ENCODE results near the gene ARHGEF7.

The ARHGEF7 gene

GRCh38 chr13:111282997-111283396, 167.9 kb downstream of the ARHGEF7 start:
- no peak for DNase-seq

GRCh38 chr13:111283457-111283856, 168.3 kb downstream of the ARHGEF7 start:
- no peak for DNase-seq

- DNase-seq = no peak
These were observed 168.9 kb downstream of the ARHGEF7 start for GRCh38 chr13:111283991-111284390.

- DNase-seq = no peak
These were observed 169.5 kb downstream of the ARHGEF7 start for GRCh38 chr13:111284565-111284964.

- DNase-seq = no peak
These were observed 171.1 kb downstream of the ARHGEF7 start for GRCh38 chr13:111286162-111286561.

GRCh38 chr13:111286749-111287148, 171.6 kb downstream of the ARHGEF7 start:
- DNase-seq = no peak

- no peak for DNase-seq
These were observed 172.1 kb downstream of the ARHGEF7 start for GRCh38 chr13:111287201-111287600.

- no peak for DNase-seq
These were observed 173.2 kb downstream of the ARHGEF7 start for GRCh38 chr13:111288276-111288675.

GRCh38 chr13:111289251-111289650, 174.1 kb downstream of the ARHGEF7 start:
- DNase-seq = no peak

- DNase-seq = no peak
These were observed 176.8 kb downstream of the ARHGEF7 start for GRCh38 chr13:111291908-111292307.

- DNase-seq = no peak
These were observed 177.8 kb downstream of the ARHGEF7 start for GRCh38 chr13:111292710-111293485.

GRCh38 chr13:111295886-111296285, 180.8 kb downstream of the ARHGEF7 start:
- DNase-seq = no peak

GRCh38 chr13:111296417-111296816, 181.3 kb downstream of the ARHGEF7 start:
- DNase-seq = no peak

- no peak for DNase-seq
These were observed 183.3 kb downstream of the ARHGEF7 start for GRCh38 chr13:111298214-111298975.

GRCh38 chr13:111302045-111302726, 187.1 kb downstream of the ARHGEF7 start:
- DNase-seq = no peak

GRCh38 chr13:111303559-111303958, 188.4 kb downstream of the ARHGEF7 start:
- DNase-seq = no peak

- no peak for DNase-seq
These were observed 189.0 kb downstream of the ARHGEF7 start for GRCh38 chr13:111304041-111304544.

- DNase-seq = no peak
These were observed 189.6 kb downstream of the ARHGEF7 start for GRCh38 chr13:111304603-111305289.

- no peak for DNase-seq
These were observed 198.0 kb downstream of the ARHGEF7 start for GRCh38 chr13:111312944-111313590.

GRCh38 chr13:111313911-111314425, 198.9 kb downstream of the ARHGEF7 start:
- no peak for DNase-seq

GRCh38 chr13:111314852-111315251, 199.7 kb downstream of the ARHGEF7 start:
- DNase-seq = no peak
